Sigmoid colon (tissue), 7 donors: Measurements from ENCODE around the gene PTPRD. TPM values are rescaled to one million over a fixed set of nuclear protein-coding genes. Genes with fewer than 3 reads are reported as not detected.

Experiments used
- DNase-seq: peaks from one replicate; pipeline ENCODE4 v3.0.0-alpha.2; 2019
- H3K27ac ChIP-seq, 4 donors: fragments of 200-600 bp; sonication (generic); one replicate each; pipeline ENCODE4 v1.5.1; 2016 to 2019; ENCODE audit warnings: mild to moderate bottlenecking in 1 of 4
- H3K27me3 ChIP-seq, 3 donors: fragments of 200-600 bp; sonication (generic); one replicate each; pipeline ENCODE4 v1.5.1; 2019; ENCODE audit warnings: mild to moderate bottlenecking in 1 of 3
- H3K36me3 ChIP-seq, 4 donors: fragments of 200-600 bp; sonication (generic); one replicate each; pipeline ENCODE4 v1.5.1; 2016 to 2019
- H3K4me1 ChIP-seq, 4 donors: fragments of 200-600 bp; sonication (generic); one replicate each; pipeline ENCODE4 v1.5.1; 2017 to 2019
- H3K4me3 ChIP-seq, 4 donors: fragments of 200-600 bp; sonication (generic); one replicate each; pipeline ENCODE4 v1.5.1; 2017 to 2019; ENCODE audit warnings: mild to moderate bottlenecking in 2 of 4, moderate library complexity in 1 of 4
- H3K9me3 ChIP-seq, 4 donors: fragments of 200-600 bp in 3 of 4; sonication (generic) in 3 of 4; one replicate each; pipeline versions ENCODE4 v1.5.1 to v1.6.1; 2013 to 2019
- CTCF ChIP-seq, 4 experiments: fragments of 450-650 bp in 3 of 4; fragments of 200-600 bp in 1 of 4; IDR thresholded peaks; one replicate each; pipeline ENCODE4 v1.5.1; 2016 to 2019; ENCODE audit warnings: antibody characterized with exemption in 4 of 4, mild to moderate bottlenecking in 3 of 4, moderate library complexity in 2 of 4
- EP300 ChIP-seq, 4 donors: sonication (generic); formaldehyde crosslinking; IDR thresholded peaks; one replicate each; pipeline ENCODE4 v1.6.1; 2017; ENCODE audit warnings: antibody characterized with exemption in 4 of 4
- POLR2A ChIP-seq, 2 donors: fragments of 450-650 bp; IDR thresholded peaks; one replicate each; pipeline ENCODE4 v1.6.1; 2016; ENCODE audit warnings: antibody characterized with exemption in 2 of 2, mild to moderate bottlenecking in 2 of 2, moderate library complexity in 2 of 2
- POLR2AphosphoS5 ChIP-seq, 4 donors: sonication (generic); formaldehyde crosslinking; IDR thresholded peaks; one replicate each; pipeline ENCODE4 v1.6.1; 2017; ENCODE audit warnings: antibody characterized with exemption in 4 of 4
- WGBS, 2 donors: extraction: QIAGEN DNeasy Blood & Tissue Kit; methylation state at CpG; one replicate each; pipeline ENCODE4 v1.1.7; 2013; 5-methylcytosine and 5-hydroxymethylcytosine counted together
- intact Hi-C: fragments of 100-400 bp; cut with DNase I; formaldehyde crosslinking; loops from one replicate; pipeline ENCODE4 v1.15.1; 2023
- polyA plus RNA-seq, 3 donors: library from polyadenylated mRNA; stranded (reverse); fragments of 200-250 nt; gene quantifications; one replicate each; pipeline ENCODE4 v1.2.3, GENCODE V29; 2013
- total RNA-seq, 4 donors: library from RNA; depleted of rRNA; stranded (reverse); fragments of >200 nt; gene quantifications; one replicate each; pipeline ENCODE4 v1.1.0, GENCODE V29; 2016
- donor health status: healthy with polysubstance abuse.
- donor health status: Bipolar disorder and iron deficiency.
- donor health status: healthy.

Gene PTPRD
- total and polyA plus RNA-seq, 7 donors, result 1.2 to 18.3 (median 6.3) TPM

- Histone ChIP-seq H3K9me3 (no peaks in the 10 kb centered on the region), H3K4me1 (no peaks in the 10 kb centered on the region), H3K27me3 (no peaks in the 10 kb centered on the region), H3K27ac (no peak overlapping the region), H3K36me3 (no peaks in the 10 kb centered on the region), H3K4me3 (no peak overlapping the region)
- TF ChIP-seq POLR2AphosphoS5 (IDR thresholded peaks at IDR 0.05) (no peak), POLR2A (IDR thresholded peaks at IDR 0.05) (no peak), EP300 (IDR thresholded peaks at IDR 0.05) (no peak), CTCF (IDR thresholded peaks at IDR 0.05) (no peak)
- intact Hi-C loops, result no loop called here
- 70 to 86% methylated on average over 4 of the region's 4 CpGs for WGBS, 2 donors
- DNase-seq, result no peak
These were observed 357.0 kb downstream of the PTPRD start for GRCh38 chr9:10255758-10256157.

- Histone ChIP-seq H3K4me1 (no peaks in the 10 kb centered on the region), H3K36me3 (no peaks in the 10 kb centered on the region), H3K4me3 (no peak overlapping the region), H3K9me3 (no peaks in the 10 kb centered on the region), H3K27ac (no peak overlapping the region), H3K27me3 (no peaks in the 10 kb centered on the region)
- TF ChIP-seq CTCF (IDR thresholded peaks at IDR 0.05), result no peak
- WGBS, 2 donors, result 42 to 69% methylated on average over 3 of the region's 3 CpGs
- no peak for DNase-seq
- intact Hi-C loops, result no loop called here
These were observed 358.5 kb downstream of the PTPRD start for GRCh38 chr9:10254338-10254737.

- Histone ChIP-seq H3K9me3 (no peaks in the 10 kb centered on the region), H3K36me3 (no peaks in the 10 kb centered on the region), H3K27me3 (no peaks in the 10 kb centered on the region), H3K4me3 (no peak overlapping the region), H3K27ac (no peak overlapping the region), H3K4me1 (no peaks in the 10 kb centered on the region)
- WGBS, 2 donors, result 76 to 88% methylated on average over 4 of the region's 4 CpGs
- intact Hi-C loops, result no loop called here
- no peak for DNase-seq
- no peak for TF ChIP-seq POLR2A (IDR thresholded peaks at IDR 0.05)
- TF ChIP-seq POLR2AphosphoS5 (IDR thresholded peaks at IDR 0.05), result no peak
- TF ChIP-seq EP300 (IDR thresholded peaks at IDR 0.05), result no peak
- no peak for TF ChIP-seq CTCF (IDR thresholded peaks at IDR 0.05)
These were observed 359.5 kb downstream of the PTPRD start for GRCh38 chr9:10253341-10253740.

GRCh38 chr9:10252174-10252573 lies 360.6 kb downstream of the PTPRD start:
- H3K4me1 ChIP-seq, result no peaks in the 10 kb centered on the region
- DNase-seq, result no peak
- intact Hi-C loops, result no loop called here
- no peaks in the 10 kb centered on the region for H3K27me3 ChIP-seq
- H3K9me3 ChIP-seq, result no peaks in the 10 kb centered on the region
- 54 to 89% methylated on average over 2 of the region's 2 CpGs for WGBS, 2 donors
- TF ChIP-seq POLR2AphosphoS5 (IDR thresholded peaks at IDR 0.05) (no peak), EP300 (IDR thresholded peaks at IDR 0.05) (no peak)
- H3K4me3 ChIP-seq, result no peak overlapping the region
- H3K27ac ChIP-seq, result no peak overlapping the region
- H3K36me3 ChIP-seq, result no peaks in the 10 kb centered on the region

GRCh38 chr9:10251490-10251889 lies 361.3 kb downstream of the PTPRD start:
- Histone ChIP-seq H3K4me3 (no peak overlapping the region), H3K27ac (no peak overlapping the region), H3K9me3 (no peaks in the 10 kb centered on the region), H3K4me1 (no peaks in the 10 kb centered on the region), H3K36me3 (no peaks in the 10 kb centered on the region), H3K27me3 (no peaks in the 10 kb centered on the region)
- whole genome bisulfite sequencing, 2 donors, result 88 to 89% methylated on average over 1 of the region's 1 CpG
- DNase-seq, result no peak
- intact Hi-C loops, result no loop called here
- TF ChIP-seq POLR2AphosphoS5 (IDR thresholded peaks at IDR 0.05) (no peak), EP300 (IDR thresholded peaks at IDR 0.05) (no peak), CTCF (IDR thresholded peaks at IDR 0.05) (no peak), POLR2A (IDR thresholded peaks at IDR 0.05) (no peak)
